Measurements from ENCODE around the gene ABCG4.

DNA sequence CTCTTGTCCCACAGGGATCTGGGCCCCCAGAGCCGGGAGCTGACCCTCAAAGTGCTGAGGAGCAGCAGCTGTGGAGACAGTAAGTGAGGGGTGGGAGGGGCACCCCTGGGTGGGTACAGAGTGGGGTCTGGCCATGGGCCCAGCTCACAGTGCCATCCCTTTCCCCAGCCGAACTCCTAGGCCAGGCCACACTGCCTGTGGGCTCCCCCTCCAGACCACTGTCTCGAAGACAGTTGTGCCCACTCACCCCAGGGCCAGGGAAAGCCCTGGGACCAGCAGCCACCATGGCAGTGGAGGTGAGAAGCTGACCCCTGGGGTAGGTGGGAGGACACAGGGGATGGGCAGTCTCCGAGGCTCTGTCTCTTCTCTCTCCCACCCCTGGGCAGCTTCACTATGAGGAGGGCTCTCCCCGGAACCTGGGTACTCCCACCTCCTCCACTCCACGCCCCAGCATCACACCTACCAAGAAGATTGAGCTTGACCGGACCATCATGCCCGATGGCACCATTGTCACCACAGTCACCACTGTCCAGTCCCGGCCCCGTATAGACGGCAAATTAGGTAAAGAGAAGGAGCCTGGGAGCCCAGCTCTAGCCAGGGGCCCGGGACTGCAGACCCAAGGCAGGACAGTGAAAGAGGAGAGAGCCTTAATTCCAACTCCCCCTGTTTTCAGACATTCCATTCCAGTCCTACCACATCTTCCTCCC, 36.4 kb upstream of the ABCG4 start:
- TF ChIP-seq CBX5 (IDR thresholded peaks at IDR 0.05; ENCODE audit: borderline replicate concordance, low read depth) (no peak), SIN3A (IDR thresholded peaks at IDR 0.05; ENCODE audit: borderline replicate concordance in 2 of 2, control insufficient read depth in 1 of 2, low read depth in 2 of 2, low read length in 2 of 2) (no peak), HDGF (IDR thresholded peaks at IDR 0.05) (no peak), EP300 (IDR thresholded peaks at IDR 0.05; ENCODE audit: low read length) (no peak), THRA (IDR thresholded peaks at IDR 0.05) (no peak), POLR2A (conservative IDR thresholded peaks at IDR 0.05) (no peak), MAFF (IDR thresholded peaks at IDR 0.05; ENCODE audit: low read length) (no peak), ZBTB8A (IDR thresholded peaks at IDR 0.05; ENCODE audit: partially characterized antibody) (no peak), NFYB (IDR thresholded peaks at IDR 0.05; ENCODE audit: extremely low read depth, insufficient read length) (no peak), FOXJ2 (tag; IDR thresholded peaks at IDR 0.05) (no peak), FOXA1 (IDR thresholded peaks at IDR 0.05; ENCODE audit: borderline replicate concordance) (no peak)
- TF ChIP-seq, protein P1, sequence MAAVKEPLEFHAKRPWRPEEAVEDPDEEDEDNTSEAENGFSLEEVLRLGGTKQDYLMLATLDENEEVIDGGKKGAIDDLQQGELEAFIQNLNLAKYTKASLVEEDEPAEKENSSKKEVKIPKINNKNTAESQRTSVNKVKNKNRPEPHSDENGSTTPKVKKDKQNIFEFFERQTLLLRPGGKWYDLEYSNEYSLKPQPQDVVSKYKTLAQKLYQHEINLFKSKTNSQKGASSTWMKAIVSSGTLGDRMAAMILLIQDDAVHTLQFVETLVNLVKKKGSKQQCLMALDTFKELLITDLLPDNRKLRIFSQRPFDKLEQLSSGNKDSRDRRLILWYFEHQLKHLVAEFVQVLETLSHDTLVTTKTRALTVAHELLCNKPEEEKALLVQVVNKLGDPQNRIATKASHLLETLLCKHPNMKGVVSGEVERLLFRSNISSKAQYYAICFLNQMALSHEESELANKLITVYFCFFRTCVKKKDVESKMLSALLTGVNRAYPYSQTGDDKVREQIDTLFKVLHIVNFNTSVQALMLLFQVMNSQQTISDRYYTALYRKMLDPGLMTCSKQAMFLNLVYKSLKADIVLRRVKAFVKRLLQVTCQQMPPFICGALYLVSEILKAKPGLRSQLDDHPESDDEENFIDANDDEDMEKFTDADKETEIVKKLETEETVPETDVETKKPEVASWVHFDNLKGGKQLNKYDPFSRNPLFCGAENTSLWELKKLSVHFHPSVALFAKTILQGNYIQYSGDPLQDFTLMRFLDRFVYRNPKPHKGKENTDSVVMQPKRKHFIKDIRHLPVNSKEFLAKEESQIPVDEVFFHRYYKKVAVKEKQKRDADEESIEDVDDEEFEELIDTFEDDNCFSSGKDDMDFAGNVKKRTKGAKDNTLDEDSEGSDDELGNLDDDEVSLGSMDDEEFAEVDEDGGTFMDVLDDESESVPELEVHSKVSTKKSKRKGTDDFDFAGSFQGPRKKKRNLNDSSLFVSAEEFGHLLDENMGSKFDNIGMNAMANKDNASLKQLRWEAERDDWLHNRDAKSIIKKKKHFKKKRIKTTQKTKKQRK (IDR thresholded peaks at IDR 0.05; ENCODE audit: borderline replicate concordance, low read depth, low read length): no peak
- TF ChIP-seq, protein P2, sequence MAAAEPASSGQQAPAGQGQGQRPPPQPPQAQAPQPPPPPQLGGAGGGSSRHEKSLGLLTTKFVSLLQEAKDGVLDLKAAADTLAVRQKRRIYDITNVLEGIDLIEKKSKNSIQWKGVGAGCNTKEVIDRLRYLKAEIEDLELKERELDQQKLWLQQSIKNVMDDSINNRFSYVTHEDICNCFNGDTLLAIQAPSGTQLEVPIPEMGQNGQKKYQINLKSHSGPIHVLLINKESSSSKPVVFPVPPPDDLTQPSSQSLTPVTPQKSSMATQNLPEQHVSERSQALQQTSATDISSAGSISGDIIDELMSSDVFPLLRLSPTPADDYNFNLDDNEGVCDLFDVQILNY (CRISPR knock-in tag; IDR thresholded peaks at IDR 0.05): no peak
- TF ChIP-seq, protein P3, sequence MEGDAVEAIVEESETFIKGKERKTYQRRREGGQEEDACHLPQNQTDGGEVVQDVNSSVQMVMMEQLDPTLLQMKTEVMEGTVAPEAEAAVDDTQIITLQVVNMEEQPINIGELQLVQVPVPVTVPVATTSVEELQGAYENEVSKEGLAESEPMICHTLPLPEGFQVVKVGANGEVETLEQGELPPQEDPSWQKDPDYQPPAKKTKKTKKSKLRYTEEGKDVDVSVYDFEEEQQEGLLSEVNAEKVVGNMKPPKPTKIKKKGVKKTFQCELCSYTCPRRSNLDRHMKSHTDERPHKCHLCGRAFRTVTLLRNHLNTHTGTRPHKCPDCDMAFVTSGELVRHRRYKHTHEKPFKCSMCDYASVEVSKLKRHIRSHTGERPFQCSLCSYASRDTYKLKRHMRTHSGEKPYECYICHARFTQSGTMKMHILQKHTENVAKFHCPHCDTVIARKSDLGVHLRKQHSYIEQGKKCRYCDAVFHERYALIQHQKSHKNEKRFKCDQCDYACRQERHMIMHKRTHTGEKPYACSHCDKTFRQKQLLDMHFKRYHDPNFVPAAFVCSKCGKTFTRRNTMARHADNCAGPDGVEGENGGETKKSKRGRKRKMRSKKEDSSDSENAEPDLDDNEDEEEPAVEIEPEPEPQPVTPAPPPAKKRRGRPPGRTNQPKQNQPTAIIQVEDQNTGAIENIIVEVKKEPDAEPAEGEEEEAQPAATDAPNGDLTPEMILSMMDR (IDR thresholded peaks at IDR 0.05 in 2 of 3, conservative IDR thresholded peaks at IDR 0.05 in 1 of 3; ENCODE audit: insufficient read depth in 2 of 3, low read depth in 1 of 3, low read length in 3 of 3): no peak
